ENCODE measurements around the gene KRT78.
"Not testable (repeated sequence)": the region's sequence is repeated elsewhere in the genome, so short reads cannot be mapped to it uniquely, and the experiment has no call there.

KRT78 gene

DNA sequence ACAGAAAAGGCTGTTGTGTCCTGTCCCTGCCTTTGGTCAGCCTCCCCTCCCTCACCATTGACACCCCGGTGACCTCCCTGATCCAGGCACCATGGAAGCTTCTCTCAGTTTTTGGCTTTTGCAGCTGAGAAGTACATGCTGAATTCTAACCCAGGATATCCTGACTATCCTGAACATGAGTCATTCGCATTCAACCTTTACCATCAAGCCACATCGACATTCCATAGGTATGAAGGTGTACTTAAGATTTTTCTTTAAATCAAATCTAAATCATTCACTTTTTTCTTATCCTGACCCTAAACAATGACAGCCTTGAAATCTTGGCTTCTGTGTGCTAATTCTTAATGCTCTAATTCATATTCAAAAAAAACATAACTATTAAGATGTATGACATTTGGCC lies 8.7 kb upstream of the KRT78 start:
- H3K27ac Mint-ChIP-seq: no peak overlapping the region
- H3K4me1 Mint-ChIP-seq: no peaks in the 10 kb centered on the region
- H3K4me3 Mint-ChIP-seq: no peak overlapping the region
- H3K36me3 Mint-ChIP-seq (ENCODE audit: low read depth): no peaks in the 10 kb centered on the region
- TF ChIP-seq, protein P1, sequence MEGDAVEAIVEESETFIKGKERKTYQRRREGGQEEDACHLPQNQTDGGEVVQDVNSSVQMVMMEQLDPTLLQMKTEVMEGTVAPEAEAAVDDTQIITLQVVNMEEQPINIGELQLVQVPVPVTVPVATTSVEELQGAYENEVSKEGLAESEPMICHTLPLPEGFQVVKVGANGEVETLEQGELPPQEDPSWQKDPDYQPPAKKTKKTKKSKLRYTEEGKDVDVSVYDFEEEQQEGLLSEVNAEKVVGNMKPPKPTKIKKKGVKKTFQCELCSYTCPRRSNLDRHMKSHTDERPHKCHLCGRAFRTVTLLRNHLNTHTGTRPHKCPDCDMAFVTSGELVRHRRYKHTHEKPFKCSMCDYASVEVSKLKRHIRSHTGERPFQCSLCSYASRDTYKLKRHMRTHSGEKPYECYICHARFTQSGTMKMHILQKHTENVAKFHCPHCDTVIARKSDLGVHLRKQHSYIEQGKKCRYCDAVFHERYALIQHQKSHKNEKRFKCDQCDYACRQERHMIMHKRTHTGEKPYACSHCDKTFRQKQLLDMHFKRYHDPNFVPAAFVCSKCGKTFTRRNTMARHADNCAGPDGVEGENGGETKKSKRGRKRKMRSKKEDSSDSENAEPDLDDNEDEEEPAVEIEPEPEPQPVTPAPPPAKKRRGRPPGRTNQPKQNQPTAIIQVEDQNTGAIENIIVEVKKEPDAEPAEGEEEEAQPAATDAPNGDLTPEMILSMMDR (IDR thresholded peaks at IDR 0.05; ENCODE audit: unreplicated experiment in 3 of 3): no peak
- peaks cover 35% of the 10 kb centered on the region for H3K27me3 Mint-ChIP-seq (ENCODE audit: low read depth)
- H3K9me3 Mint-ChIP-seq: no peaks in the 10 kb centered on the region

DNA sequence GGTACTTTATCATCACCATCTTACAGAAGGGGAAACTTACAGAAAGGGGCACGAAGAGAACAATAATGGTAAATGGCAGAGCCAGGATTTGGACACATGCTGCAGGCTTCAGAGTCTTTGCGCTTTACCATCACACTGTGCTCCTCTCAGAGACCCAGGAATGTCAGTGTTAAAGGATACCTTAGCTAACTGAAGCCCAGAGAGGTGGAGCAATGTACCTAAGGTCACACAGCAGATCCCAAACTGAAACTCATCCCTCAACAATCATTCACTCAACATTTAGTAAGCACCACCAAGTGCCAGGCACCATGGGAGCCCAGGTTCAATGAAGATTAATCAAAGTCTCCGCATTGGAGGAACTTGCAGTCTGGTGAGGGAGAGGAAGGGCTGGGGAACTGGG lies 8.0 kb upstream of the KRT78 start:
- H3K4me1 Mint-ChIP-seq: no peaks in the 10 kb centered on the region

DNA sequence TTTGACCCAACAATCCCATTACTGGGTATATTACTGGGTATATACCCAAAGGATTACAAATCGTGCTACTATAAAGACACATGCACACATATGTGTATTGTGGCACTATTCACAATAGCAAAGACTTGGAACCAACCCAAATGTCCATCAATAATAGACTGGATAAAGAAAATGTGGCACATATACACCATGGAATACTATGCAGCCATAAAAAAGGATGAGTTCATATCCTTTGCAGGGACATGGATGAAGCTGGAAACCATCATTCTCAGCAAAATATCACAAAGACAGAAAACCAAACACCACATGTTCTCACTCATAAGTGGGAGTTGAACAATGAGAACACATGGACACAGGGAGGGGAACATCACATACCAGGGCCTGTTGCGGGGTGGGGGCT lies 7.3 kb upstream of the KRT78 start:
- not testable (repeated sequence) for H3K4me1 Mint-ChIP-seq; H3K9me3 Mint-ChIP-seq; H3K36me3 Mint-ChIP-seq (ENCODE audit: low read depth); H3K27ac Mint-ChIP-seq; H3K4me3 Mint-ChIP-seq
- H3K27me3 Mint-ChIP-seq (ENCODE audit: low read depth): peaks cover 45% of the 10 kb centered on the region

More for the DNA sequence above, 8.0 kb upstream of the KRT78 start:
- no peak overlapping the region for H3K27ac Mint-ChIP-seq
- H3K9me3 Mint-ChIP-seq: no peaks in the 10 kb centered on the region
- TF ChIP-seq, protein P1 (IDR thresholded peaks at IDR 0.05; ENCODE audit: unreplicated experiment in 3 of 3): no peak
- peaks cover 42% of the 10 kb centered on the region for H3K27me3 Mint-ChIP-seq (ENCODE audit: low read depth)
- H3K4me3 Mint-ChIP-seq: no peak overlapping the region
- no peaks in the 10 kb centered on the region for H3K36me3 Mint-ChIP-seq (ENCODE audit: low read depth)

DNA sequence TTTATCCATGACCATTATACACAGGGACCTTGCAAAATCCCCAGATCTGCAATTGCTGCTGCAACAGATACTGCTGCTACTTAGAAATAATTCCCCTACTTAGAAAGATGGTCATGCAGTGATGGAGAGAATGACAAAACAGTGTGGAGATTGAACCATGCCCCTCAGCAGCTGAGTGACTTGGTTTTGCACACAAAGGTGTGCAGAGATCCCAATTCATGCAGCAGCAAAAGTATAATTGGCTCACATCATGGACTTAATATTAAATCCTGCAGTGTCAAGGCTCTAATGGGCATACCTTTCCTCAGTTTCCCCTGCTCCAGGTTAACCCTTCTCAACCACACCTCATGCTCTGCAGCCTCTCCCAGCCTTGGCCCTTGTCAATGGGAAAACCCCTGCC lies 3.0 kb upstream of the KRT78 start:
- H3K4me3 Mint-ChIP-seq: no peak overlapping the region
- H3K27me3 Mint-ChIP-seq (ENCODE audit: low read depth): peaks cover 55% of the 10 kb centered on the region
- TF ChIP-seq, protein P1 (IDR thresholded peaks at IDR 0.05; ENCODE audit: unreplicated experiment in 3 of 3): no peak
- no peaks in the 10 kb centered on the region for H3K9me3 Mint-ChIP-seq
- H3K27ac Mint-ChIP-seq: no peak overlapping the region
- no peaks in the 10 kb centered on the region for H3K4me1 Mint-ChIP-seq
- H3K36me3 Mint-ChIP-seq (ENCODE audit: low read depth): no peaks in the 10 kb centered on the region

DNA sequence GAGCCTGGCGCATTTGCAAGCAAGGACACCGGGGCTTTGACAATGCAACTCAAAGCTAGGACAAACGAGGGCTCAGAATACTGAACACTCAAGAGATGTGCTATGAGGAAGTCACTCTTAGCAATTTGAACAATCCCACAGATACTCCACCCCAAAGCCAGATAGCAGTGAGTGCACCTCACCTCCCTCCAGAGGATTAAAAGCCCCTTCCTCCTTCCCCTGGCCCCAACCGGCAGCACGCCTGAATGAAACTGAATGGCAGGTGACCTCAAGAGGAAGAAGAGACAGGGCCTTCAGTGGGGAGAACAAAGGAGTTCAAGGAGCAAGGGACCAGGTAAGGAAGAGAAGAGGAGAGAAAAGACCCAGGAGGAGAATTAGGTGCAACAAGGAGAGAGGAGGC lies 1.9 kb upstream of the KRT78 start:
- no peak overlapping the region for H3K4me3 Mint-ChIP-seq
- no peaks in the 10 kb centered on the region for H3K9me3 Mint-ChIP-seq
- H3K27me3 Mint-ChIP-seq (ENCODE audit: low read depth): peaks cover 59% of the 10 kb centered on the region
- H3K4me1 Mint-ChIP-seq: no peaks in the 10 kb centered on the region
- H3K27ac Mint-ChIP-seq: no peak overlapping the region
- H3K36me3 Mint-ChIP-seq (ENCODE audit: low read depth): no peaks in the 10 kb centered on the region
- TF ChIP-seq, protein P1 (IDR thresholded peaks at IDR 0.05; ENCODE audit: unreplicated experiment in 3 of 3): no peak

DNA sequence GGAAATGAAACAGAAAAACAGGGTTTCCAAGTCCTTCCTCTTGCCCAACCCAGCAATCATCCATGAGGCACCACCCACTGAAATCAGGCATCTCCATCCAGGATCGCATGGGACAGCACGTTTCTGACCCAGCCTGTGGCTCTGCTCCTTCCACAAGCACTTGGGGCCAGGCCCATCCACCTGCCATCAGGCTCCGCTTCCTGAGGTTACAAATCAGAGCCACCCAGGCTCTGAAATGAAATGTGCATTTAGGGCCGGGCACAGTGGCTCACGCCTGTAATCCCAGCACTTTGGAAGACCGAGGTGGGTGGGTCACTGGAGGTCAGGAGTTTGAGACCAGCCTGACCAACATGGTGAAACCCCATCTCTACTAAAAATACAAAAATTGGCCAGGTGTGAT lies 717 bp upstream of the KRT78 start:
- Mint-ChIP-seq H3K36me3 (ENCODE audit: low read depth) (no peaks in the 10 kb centered on the region), H3K9me3 (no peaks in the 10 kb centered on the region), H3K4me3 (no peak overlapping the region), H3K27ac (no peak overlapping the region), H3K27me3 (ENCODE audit: low read depth) (peaks cover 48% of the 10 kb centered on the region), H3K4me1 (no peaks in the 10 kb centered on the region)
- TF ChIP-seq, protein P1 (IDR thresholded peaks at IDR 0.05; ENCODE audit: unreplicated experiment in 3 of 3): no peak

Data from nephron (organoid).